Gastroesophageal sphincter (tissue), 3 donors: ENCODE results near the gene KLHL29.

Experiments used
- EP300 ChIP-seq: sonication (generic); formaldehyde crosslinking; IDR thresholded peaks from one replicate; pipeline ENCODE4 v1.6.1; 2017; ENCODE audit warnings: antibody characterized with exemption, mild to moderate bottlenecking
- POLR2A ChIP-seq, 2 donors: fragments of 450-650 bp; IDR thresholded peaks; one replicate each; pipeline ENCODE4 v1.6.1; 2017; ENCODE audit warnings: antibody characterized with exemption in 2 of 2, mild to moderate bottlenecking in 2 of 2, moderate library complexity in 1 of 2
- POLR2AphosphoS5 ChIP-seq: sonication (generic); formaldehyde crosslinking; IDR thresholded peaks from one replicate; pipeline ENCODE4 v1.6.1; 2017; ENCODE audit warnings: antibody characterized with exemption
- TF ChIP-seq, protein P1 (sequence below), 4 experiments: fragments of 200-600 bp in 2 of 4; fragments of 450-650 bp in 2 of 4; sonication (generic) in 1 of 4; IDR thresholded peaks; one replicate each; pipeline ENCODE4 v1.5.1; 2017 to 2019; ENCODE audit warnings: antibody characterized with exemption in 4 of 4, mild to moderate bottlenecking in 2 of 4, moderate library complexity in 2 of 4

GRCh38 chr2:23506531-23507266 is 121.7 kb downstream of the KLHL29 start:
- TF ChIP-seq, protein P1, sequence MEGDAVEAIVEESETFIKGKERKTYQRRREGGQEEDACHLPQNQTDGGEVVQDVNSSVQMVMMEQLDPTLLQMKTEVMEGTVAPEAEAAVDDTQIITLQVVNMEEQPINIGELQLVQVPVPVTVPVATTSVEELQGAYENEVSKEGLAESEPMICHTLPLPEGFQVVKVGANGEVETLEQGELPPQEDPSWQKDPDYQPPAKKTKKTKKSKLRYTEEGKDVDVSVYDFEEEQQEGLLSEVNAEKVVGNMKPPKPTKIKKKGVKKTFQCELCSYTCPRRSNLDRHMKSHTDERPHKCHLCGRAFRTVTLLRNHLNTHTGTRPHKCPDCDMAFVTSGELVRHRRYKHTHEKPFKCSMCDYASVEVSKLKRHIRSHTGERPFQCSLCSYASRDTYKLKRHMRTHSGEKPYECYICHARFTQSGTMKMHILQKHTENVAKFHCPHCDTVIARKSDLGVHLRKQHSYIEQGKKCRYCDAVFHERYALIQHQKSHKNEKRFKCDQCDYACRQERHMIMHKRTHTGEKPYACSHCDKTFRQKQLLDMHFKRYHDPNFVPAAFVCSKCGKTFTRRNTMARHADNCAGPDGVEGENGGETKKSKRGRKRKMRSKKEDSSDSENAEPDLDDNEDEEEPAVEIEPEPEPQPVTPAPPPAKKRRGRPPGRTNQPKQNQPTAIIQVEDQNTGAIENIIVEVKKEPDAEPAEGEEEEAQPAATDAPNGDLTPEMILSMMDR (IDR thresholded peaks at IDR 0.05), result no peak
- TF ChIP-seq EP300 (no peak), POLR2A (IDR thresholded peaks at IDR 0.05) (no peak), POLR2AphosphoS5 (peak; percentile 35)
